Fibroblast of pulmonary artery (primary cell): Measurements from ENCODE around the gene GP1BB.

Source experiments
- DNase-seq: peaks from one replicate; pipeline ENCODE4 v3.0.0-alpha.2; 2010; ENCODE audit warnings: low read depth
- H3K4me3 ChIP-seq: replicated peaks from 2 replicates; pipeline ENCODE4 v1.5.1; 2011; ENCODE audit warnings: low read depth, mild to moderate bottlenecking, control low read depth, low read length, moderate library complexity
- CTCF ChIP-seq: IDR thresholded peaks from 2 replicates; pipeline ENCODE4 v1.5.1; 2011; ENCODE audit warnings: mild to moderate bottlenecking, control low read depth, low read length, inconsistent platforms; ENCODE audit errors: missing control alignments

GP1BB gene

GRCh38 chr22:19710769-19711106 lies 12.6 kb upstream of the GP1BB start:
- TF ChIP-seq CTCF: no peak
- H3K4me3 ChIP-seq: no peak overlapping the region
- DNase-seq: no peak

GRCh38 chr22:19713245-19713644 lies 10.1 kb upstream of the GP1BB start:
- no peak for TF ChIP-seq CTCF
- H3K4me3 ChIP-seq: no peak overlapping the region
- no peak for DNase-seq

DNA sequence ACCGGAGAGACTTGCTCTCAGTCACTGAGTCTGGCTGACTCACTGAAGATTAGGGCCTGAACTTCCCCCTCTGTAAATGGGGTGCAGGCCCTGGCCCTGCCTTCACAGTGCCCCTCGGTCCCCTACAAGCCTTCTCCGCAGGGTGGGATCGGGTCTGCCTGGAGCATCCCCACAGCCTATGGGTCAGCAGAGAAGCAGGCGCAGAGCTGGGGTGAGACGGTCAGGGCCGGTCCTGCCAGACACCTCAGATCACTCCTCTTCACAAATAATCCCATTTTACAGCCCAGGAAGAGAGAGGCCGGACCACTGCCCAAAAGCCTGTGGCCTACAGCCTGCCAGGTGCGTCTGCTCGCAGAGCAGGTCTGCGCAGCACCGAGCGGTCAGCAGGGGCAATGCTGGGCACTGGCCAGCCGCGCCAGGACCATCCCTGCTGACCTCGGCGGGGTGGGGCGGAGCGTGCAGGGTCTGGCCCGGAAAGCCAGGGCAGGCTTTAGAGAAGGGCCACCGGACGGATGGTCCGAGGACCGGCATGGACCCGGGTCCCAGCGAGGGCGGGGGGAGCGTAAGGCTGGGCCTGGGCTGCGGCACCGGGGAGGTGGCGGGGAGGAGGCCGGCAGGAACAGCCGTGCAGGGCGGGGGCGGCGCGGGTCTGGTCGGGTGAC lies 9.6 kb upstream of the GP1BB start:
- no peak for DNase-seq
- peak overlapping the region; percentile 36 for H3K4me3 ChIP-seq
- TF ChIP-seq CTCF: no peak

DNA sequence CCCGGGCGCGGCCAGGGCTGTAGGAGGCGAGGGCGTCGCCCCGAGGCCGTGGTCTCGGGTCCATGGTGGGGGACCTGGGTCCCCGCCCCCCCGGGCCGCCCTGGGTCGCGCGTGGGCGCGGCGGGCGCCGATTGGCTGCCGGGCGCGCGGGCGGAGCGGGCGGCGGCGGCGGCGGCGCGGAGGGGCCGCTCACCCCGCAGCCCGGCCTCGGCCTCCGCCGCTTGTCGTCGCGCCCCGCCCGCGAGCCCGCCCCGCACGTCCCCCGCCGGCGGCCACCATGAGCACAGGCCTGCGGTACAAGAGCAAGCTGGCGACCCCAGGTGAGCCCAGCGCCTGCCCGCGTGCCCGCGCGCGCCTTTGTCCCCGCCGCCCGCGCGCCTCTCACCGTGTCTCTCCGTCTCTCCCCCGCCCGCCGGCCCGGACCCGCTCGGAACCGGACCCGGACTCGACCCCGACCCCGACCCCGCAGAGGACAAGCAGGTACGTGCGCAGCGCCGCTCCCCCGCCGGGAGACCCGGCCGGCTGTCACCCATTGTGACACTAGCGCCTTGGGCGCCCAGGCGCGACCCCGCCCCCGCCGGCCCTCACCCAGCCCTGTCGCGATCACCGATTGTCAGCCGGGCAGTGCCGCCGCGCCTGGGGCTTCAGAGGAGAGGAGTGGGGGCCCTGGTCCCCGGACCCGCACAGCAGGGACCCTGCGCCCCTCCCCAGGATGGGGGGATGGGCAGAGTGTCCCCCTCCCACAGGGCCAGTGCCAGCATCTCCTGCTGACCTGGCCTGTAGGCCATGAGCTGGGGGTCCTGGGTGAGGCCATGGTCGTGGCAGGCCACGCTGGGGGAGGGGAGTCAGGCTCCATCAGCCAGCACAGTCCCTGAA lies 8.8 kb upstream of the GP1BB start, which contains the start of gene SEPTIN5:
Gene SEPTIN5 (plus strand): TSS at position 192 of the 876 bp plus-strand sequence. CDS start 86 bp downstream, at position 278.
- no peak for TF ChIP-seq CTCF
- DNase-seq: no peak
- peak within 1 kb of the TSS; percentile 53 for H3K4me3 ChIP-seq

DNA sequence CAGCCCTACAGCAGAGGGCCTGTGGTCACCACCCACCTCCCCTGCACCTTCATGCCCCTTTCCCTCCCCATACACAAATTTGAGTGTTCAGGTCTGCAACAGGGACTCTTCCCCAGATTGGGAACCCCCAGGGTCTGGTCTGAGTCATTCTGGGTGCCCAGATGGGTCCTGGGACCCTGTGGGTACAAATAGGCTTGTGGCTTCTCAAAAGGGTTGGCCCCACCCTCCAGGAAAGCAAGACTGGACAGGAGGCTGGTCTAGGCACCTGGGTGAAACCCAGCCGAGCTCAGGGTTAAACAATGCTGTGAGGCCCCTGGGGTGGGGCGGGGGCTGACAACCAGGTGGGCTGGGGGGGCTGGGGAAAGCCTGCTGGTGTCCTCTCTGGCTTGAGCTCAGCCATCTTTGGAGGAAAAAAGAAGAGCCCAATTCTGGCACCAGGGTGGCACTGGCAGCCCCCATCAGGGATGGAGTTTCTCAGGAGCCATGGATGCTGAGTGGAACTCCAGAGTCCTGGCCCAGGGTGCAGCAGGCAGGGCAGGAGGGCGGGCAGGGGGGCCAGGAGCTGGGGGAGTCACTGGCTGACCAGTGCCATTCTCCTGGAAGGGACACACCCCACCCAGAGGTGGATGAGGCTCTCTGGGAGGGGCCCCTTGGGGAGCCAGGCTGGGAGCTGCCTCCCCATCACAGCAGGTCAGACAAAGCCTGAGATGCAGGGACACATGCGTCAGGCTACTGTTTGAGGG lies 8.0 kb upstream of the GP1BB start:
- TF ChIP-seq CTCF: no peak
- H3K4me3 ChIP-seq: peak overlapping the region; percentile 53
- DNase-seq: no peak

GRCh38 chr22:19716041-19716828 lies 7.1 kb upstream of the GP1BB start:
- TF ChIP-seq CTCF: no peak
- DNase-seq: no peak
- H3K4me3 ChIP-seq: no peak overlapping the region
